Measurements from ENCODE around the gene ESYT3.
A peak's percentile ranks its signal among the peaks of the same experiment; 100 is the strongest.
"Not testable (repeated sequence)": the region's sequence is repeated elsewhere in the genome, so short reads cannot be mapped to it uniquely, and the experiment has no call there.

The ESYT3 gene

GRCh38 chr3:138507524-138507923 lies 73.1 kb downstream of the ESYT3 start:
- TF ChIP-seq CTCF (conservative IDR thresholded peaks at IDR 0.05), result no peak

GRCh38 chr3:138509586-138509985 lies 75.2 kb downstream of the ESYT3 start:
- no peak overlapping the region for H3K27ac ChIP-seq
- no peak for TF ChIP-seq CTCF (conservative IDR thresholded peaks at IDR 0.05)

More at GRCh38 chr3:138507524-138507923, 73.1 kb downstream of the ESYT3 start:
- no peak overlapping the region for H3K27ac ChIP-seq

- no peak for TF ChIP-seq CTCF (conservative IDR thresholded peaks at IDR 0.05)
These were observed 77.5 kb downstream of the ESYT3 start for GRCh38 chr3:138511945-138512344.

GRCh38 chr3:138513090-138513843 lies 78.9 kb downstream of the ESYT3 start:
- TF ChIP-seq CTCF (conservative IDR thresholded peaks at IDR 0.05), result no peak

More at GRCh38 chr3:138511945-138512344, 77.5 kb downstream of the ESYT3 start:
- peak overlapping the region; percentile 46 for H3K27ac ChIP-seq

GRCh38 chr3:138521445-138521844 lies 87.0 kb downstream of the ESYT3 start:
- not testable (repeated sequence) for H3K27ac ChIP-seq

More at GRCh38 chr3:138513090-138513843, 78.9 kb downstream of the ESYT3 start:
- peak overlapping the region; percentile 46 for H3K27ac ChIP-seq

Measured in VCaP (cell line).